ENCODE data around the gene DTD1. TPM values are rescaled to one million over a fixed set of nuclear protein-coding genes. Genes with fewer than 3 reads are reported as not detected.
A peak's percentile ranks its signal among the peaks of the same experiment; 100 is the strongest.

DTD1 gene
- total and polyA plus RNA-seq, 2 of the 13 experiments (the other 11 are each of a cell fraction or from before 2014, with no cell fraction given), result 41.2 to 79.3 TPM

DNA sequence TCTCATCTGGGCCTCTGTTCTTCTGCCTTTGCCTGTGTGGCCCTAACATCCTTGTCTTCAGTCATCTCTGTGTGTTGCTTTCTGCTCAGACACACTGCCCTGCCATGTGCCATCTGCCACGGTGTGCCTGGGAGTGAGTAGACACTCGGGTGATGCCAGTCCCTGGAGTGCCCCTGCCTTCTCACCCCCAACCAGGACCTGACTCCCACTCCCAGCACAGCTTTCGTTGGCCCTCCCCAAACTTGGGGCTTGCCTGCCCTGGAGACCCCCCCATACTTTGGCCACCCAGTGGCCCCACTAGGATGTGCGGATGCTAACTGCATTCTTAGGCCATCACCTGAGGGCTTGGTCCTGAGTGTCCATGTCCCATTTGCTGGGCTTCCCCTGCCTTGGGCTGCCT lies 149.3 kb downstream of the DTD1 start:
- H4K20me1 ChIP-seq (ENCODE audit: insufficient read depth, low read length), result no peaks in the 10 kb centered on the region
- in situ Hi-C loops (cut with HindIII; ENCODE audit: extremely low pct_ligation_motif_present, low pct_unique_long_range_greater_than_20kb), result no loop called here
- no peaks in the 10 kb centered on the region for H3K27me3 ChIP-seq (ENCODE audit: control insufficient read depth in 1 of 2, insufficient read depth in 2 of 2, low read length in 2 of 2)
- no peaks in the 10 kb centered on the region for H3K79me2 ChIP-seq (ENCODE audit: insufficient read depth, low read length)
- CTCF ChIA-PET (ENCODE audit: low intra/inter-chr PET ratio, low total read pairs), result no interaction called here
- no peak overlapping the region for H2AFZ ChIP-seq (ENCODE audit: low read length)
- TF ChIP-seq ZNF740 (CRISPR knock-in tag; IDR thresholded peaks at IDR 0.05) (peak; percentile 86; the same call in 1 of the 2 replicates), HOXA3 (CRISPR knock-in tag; IDR thresholded peaks at IDR 0.05) (no peak)
- H3K27ac ChIP-seq (ENCODE audit: extremely low read length, insufficient read depth, low read length), result no peak overlapping the region
- DNase-seq (ENCODE audit: low spot score) (no peak), FAIRE-seq (no peak), ATAC-seq (peak; percentile 49)
- no peaks in the 10 kb centered on the region for H3K36me3 ChIP-seq (replicated peaks in 1 of 2; ENCODE audit: control insufficient read depth in 1 of 2, insufficient read depth in 2 of 2, low read length in 2 of 2)
- H3K4me3 ChIP-seq (replicated peaks in 1 of 3; ENCODE audit: insufficient read depth in 1 of 3, low read depth in 2 of 3, low read length in 3 of 3), result no peak overlapping the region
- no TSS peak for BruUV-seq (replicated peaks)
- intact Hi-C loops (cut with micrococcal nuclease; ENCODE audit: unreplicated experiment), result no loop called here
- H3K4me2 ChIP-seq (ENCODE audit: low read depth, low read length), result no peak overlapping the region
- no peak overlapping the region for H3K9ac ChIP-seq (ENCODE audit: insufficient read depth, low read depth, low read length)
- no peaks in the 10 kb centered on the region for H3K4me1 ChIP-seq (ENCODE audit: insufficient read depth, low read length)
- H3K9me3 ChIP-seq (ENCODE audit: low read length), result no peaks in the 10 kb centered on the region
- POLR2A ChIA-PET, result no interaction called here
- 83% methylated on average over 4 of the region's 4 CpGs for WGBS (ENCODE audit: low lambda C conversion rate)

DNA sequence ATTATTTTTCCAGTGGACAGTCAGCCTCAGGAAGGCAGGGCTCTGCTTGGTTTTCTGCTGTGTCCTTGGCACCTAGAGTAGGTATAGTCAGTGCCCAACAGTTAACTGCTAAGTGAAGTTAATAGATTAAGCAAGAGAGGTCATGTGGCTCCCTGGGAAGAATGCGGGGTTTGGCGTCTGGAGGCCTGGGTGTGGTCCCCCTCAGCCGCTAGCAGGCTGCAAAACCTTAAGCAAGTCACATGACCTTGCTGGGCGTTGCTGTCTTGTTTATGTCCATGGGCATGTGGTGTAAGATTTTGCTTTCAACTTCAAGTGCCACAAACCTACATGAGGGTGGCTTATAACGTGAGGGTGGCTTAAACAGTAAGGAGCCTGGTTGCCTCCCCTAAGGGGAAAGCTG lies 150.2 kb downstream of the DTD1 start:
- POLR2A ChIA-PET, result no interaction called here
- Histone ChIP-seq H3K9me3 (ENCODE audit: low read length) (no peaks in the 10 kb centered on the region), H3K4me1 (ENCODE audit: insufficient read depth, low read length) (no peaks in the 10 kb centered on the region), H3K9ac (ENCODE audit: insufficient read depth, low read depth, low read length) (no peak overlapping the region), H3K36me3 (replicated peaks in 1 of 2; ENCODE audit: control insufficient read depth in 1 of 2, insufficient read depth in 2 of 2, low read length in 2 of 2) (no peaks in the 10 kb centered on the region), H2AFZ (ENCODE audit: low read length) (no peak overlapping the region), H3K4me2 (ENCODE audit: low read depth, low read length) (no peak overlapping the region), H4K20me1 (ENCODE audit: insufficient read depth, low read length) (no peaks in the 10 kb centered on the region), H3K79me2 (ENCODE audit: insufficient read depth, low read length) (no peaks in the 10 kb centered on the region), H3K27ac (ENCODE audit: extremely low read length, insufficient read depth, low read length) (no peak overlapping the region), H3K4me3 (replicated peaks in 1 of 3; ENCODE audit: insufficient read depth in 1 of 3, low read depth in 2 of 3, low read length in 3 of 3) (no peak overlapping the region), H3K27me3 (ENCODE audit: control insufficient read depth in 1 of 2, insufficient read depth in 2 of 2, low read length in 2 of 2) (no peaks in the 10 kb centered on the region)
- intact Hi-C loops (cut with micrococcal nuclease; ENCODE audit: unreplicated experiment) (no loop called here), in situ Hi-C loops (cut with HindIII; ENCODE audit: extremely low pct_ligation_motif_present, low pct_unique_long_range_greater_than_20kb) (no loop called here)
- ATAC-seq (no peak; the same call in 2 of the 3 replicates), DNase-seq (ENCODE audit: low spot score) (no peak), FAIRE-seq (no peak)
- WGBS (ENCODE audit: low lambda C conversion rate), result 85% methylated on average over 5 of the region's 5 CpGs
- no TSS peak for BruUV-seq (replicated peaks)
- CTCF ChIA-PET (ENCODE audit: low intra/inter-chr PET ratio, low total read pairs), result no interaction called here
- TF ChIP-seq ZNF331 (CRISPR knock-in tag; IDR thresholded peaks at IDR 0.05) (peak; percentile 97), MAFK (conservative IDR thresholded peaks at IDR 0.05 in 1 of 2, IDR thresholded peaks at IDR 0.05 in 1 of 2; ENCODE audit: low read length in 2 of 2) (no peak)
